GM18511 (cell line): Measurements from ENCODE around the gene ASL.
"Not testable (repeated sequence)": the region's sequence is repeated elsewhere in the genome, so short reads cannot be mapped to it uniquely, and the experiment has no call there.

ENCODE experiments used
- ATAC-seq: cut with Tn5 transposase; IDR thresholded peaks from one replicate; pipeline ENCODE4 v1.9.1; 2021; ENCODE audit warnings: mild to moderate bottlenecking, moderate library complexity; ENCODE audit not compliant: unreplicated experiment

Gene ASL

DNA sequence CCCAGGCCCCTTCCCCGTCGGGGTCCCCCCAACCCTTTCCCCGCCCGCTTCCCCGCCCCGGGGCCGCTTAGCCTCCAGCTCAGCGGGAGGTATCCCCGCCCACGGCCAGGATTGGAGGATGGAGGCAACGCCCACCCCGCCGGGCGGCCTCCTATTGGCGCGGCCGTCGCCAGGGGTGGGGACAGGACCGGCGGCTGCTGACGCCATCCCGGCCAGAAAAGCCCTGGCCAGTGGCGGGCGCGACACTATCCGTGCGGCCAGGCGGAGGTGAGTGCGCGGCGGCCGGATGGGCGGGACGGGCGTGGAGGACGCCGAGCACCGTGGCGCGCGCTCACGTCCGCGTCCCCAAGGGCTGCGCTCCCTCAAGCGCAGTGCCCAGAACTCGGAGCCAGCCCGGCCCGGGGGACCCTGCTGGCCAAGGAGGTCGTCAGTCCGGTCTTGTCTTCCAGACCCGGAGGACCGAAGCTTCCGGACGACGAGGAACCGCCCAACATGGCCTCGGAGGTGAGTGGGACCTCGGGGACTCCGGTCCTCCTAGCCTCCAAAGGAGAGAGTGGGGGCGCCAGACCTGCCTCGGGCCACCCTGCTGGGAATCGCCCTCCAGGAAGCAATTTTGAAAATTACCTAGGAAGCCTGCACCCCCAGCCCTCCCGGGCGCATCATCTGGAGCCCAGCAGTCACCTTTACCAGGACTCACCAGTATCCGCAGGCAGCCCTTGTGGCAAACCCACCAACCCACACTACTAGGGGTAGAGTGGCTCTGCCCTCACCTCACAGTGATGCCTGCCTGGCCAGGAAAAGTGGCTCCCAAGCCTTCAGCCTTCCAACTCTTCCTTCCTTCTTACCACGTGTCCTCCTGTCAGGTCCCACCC is at the start of gene ASL:
Gene ASL, plus strand, starts transcription at position 230 of the 872 bp plus-strand sequence. Its CDS starts 263 bp downstream, at position 493.
- ATAC-seq: peak; percentile 98

DNA sequence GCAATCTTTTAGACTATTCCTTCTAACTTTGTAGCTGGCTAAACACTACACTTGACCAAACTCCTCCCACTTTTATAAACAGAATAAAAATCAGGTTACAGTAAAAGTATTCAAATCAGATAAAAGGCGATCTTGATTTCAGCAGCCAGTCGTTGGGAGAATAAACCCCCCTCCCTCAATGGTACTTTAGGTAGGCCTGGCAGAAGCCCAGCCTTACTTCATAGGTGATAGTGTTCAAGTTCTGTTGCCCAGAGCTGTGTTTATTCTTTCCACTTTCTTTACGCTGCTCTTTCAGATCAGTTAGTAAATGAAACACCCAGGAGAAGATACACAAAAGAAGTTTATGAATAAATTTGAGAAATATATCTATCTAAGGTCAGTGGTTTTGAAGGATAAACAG is 47.3 kb upstream of the ASL start:
- ATAC-seq: not testable (repeated sequence)

DNA sequence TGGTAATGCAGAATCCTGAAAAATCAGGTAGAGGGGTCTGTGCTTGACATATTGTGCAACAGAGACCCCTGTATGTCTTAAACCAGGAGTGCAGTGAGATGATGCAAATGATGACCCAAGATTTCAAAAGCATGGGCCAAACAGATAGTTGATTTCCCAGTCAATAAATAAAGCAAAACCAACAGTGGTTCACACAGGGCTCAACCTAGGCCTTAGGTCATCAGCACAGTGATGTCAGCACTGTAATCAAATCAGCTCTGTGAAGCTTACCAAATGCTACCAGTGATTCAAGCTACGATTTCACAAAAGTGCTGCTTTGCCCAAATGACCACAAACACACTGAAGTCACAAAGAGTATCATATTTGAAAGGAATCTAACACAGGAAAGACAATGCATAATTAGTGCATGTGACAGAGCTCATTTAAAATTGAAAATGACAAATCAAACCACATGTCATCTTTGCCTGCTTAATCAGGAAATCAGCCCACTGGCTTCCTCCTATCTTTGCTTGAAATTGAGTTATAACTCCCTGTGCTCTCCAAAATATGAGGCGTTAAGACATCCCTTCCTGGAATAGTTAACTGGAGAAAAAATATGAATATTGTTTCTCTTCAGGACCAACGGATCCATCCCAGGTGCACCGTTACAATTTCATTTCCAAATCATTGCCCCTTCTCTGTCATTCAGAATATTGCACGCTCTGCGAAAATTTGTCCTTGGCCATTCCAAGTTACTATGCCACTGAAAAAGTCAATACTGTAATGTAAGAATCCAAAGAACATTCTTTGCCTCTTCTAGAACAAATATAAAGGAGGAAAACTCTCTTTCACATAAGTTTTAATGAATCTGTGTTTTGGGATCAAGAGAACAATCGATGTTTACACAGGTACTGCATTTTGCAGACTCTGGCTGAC is 41.9 kb upstream of the ASL start:
- ATAC-seq: no peak

GRCh38 chr7:66034436-66035010 is 41.1 kb upstream of the ASL start:
- ATAC-seq: not testable (repeated sequence)

GRCh38 chr7:66036382-66036781 is 39.2 kb upstream of the ASL start:
- no peak for ATAC-seq

DNA sequence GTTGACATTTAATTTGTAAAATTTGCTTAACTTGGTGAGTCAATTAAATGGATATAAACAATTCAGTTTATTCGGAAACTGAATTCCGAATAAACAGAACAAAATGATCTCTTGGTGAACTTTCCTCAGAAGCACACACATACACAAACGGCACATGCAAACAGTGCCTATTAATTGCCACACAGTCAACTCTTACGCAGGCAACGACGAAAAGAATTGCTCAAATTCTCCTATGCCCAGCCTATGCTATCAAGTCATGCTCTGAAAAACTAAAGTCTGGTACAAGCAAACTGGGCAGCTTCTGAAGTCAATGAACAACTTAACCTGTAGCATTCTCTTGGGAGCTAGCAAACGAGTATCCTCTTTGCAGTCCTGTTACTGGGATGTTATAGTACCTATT is 38.8 kb upstream of the ASL start:
- ATAC-seq: no peak

DNA sequence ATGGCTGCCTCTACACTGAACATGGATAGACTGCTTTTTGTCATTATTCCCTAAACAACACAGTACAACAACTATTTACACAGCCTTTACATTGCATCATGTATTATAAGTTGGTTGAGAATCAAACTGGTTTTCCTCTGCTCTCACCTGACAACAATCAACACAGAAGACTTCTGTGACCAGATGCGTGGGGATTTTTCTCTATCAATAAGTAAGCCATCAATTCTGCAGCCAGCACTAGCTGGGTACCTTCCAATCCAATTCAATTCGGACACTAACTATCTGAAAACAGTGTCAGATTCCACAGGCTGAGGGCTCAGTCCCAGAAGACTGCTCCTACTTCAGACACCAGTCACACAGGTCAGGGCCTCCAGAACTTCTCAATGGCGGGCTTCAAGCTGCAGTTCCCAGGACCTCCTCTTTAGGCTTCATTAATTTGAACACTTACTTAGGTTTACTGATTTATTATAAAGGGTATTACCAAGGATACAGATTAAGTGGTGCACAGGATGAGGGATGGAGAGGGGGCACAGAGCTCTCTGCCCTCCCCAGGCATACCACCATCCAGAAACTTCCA is 36.4 kb upstream of the ASL start:
- ATAC-seq: peak; percentile 68

DNA sequence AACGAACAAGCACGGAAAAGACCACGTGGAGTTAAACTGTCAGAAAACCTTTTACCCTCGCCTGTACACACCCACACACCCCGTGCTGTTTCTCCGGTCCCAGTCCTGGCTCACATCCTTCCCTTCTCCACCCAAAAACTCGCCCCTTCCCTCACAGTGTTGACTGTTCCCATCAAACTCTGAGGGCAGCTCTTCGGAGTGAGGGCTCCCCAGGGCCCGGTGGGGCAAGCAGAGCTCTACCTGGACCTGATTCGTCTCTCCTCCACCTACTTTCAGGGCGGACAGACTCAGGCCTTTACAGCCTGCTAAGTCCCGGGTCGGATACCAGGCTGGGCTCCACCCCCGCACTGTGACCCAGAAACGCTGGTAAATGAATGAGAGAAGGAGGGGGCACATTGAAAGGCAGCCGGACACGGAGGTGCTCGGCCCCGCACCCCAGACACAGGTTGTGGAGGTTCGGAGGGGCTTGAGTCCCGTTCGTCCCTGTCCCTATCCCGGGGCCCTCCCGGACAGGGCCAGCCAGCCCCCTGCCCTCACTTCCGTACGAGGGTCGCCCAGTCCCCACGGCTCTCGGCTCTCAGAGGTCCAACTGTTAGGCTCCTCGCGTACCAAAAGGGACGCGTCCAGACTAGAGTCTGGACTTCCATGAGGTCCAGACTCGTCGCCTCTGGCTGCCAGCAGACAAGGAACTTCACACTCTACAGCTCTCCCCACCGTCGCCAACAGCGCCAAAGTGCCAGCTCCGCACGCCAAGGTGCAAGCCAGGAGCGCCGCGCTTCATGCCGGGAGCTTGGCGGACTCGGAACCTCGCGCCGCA is 31.7 kb upstream of the ASL start:
- peak; percentile 62 for ATAC-seq

- ATAC-seq: not testable (repeated sequence)
Measured at GRCh38 chr7:66044498-66044854, 31.1 kb upstream of the ASL start.

GRCh38 chr7:66047426-66047825 is 28.2 kb upstream of the ASL start:
- no peak for ATAC-seq

- not testable (repeated sequence) for ATAC-seq
Measured at GRCh38 chr7:66049886-66050285, 25.7 kb upstream of the ASL start.

- ATAC-seq: no peak
Measured at GRCh38 chr7:66050337-66050957, 25.2 kb upstream of the ASL start.

- ATAC-seq: no peak
Measured at GRCh38 chr7:66050990-66051448, 24.6 kb upstream of the ASL start.

DNA sequence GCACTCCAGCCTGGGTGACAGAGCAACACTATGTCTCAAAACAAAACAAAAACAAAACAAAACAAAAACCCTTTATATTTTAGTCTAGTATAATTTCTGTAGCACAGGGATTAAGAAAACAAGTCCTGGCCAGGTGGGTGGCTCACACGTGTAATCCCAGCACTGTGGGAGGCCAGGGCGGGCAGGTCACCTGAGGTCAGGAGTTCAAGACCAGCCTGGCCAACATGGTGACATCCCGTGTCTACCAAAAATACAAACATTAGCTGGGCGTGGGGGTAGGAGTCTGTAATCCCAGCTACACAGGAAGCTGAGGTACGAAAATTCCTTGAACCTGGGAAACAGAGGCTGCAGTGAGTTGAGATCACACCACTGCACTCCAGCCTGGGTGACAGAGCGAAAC is 23.2 kb upstream of the ASL start:
- no peak for ATAC-seq

- no peak for ATAC-seq
Measured at GRCh38 chr7:66054063-66054462, 21.6 kb upstream of the ASL start.

- peak; percentile 83 for ATAC-seq
Measured at GRCh38 chr7:66055321-66055956, 20.2 kb upstream of the ASL start.

DNA sequence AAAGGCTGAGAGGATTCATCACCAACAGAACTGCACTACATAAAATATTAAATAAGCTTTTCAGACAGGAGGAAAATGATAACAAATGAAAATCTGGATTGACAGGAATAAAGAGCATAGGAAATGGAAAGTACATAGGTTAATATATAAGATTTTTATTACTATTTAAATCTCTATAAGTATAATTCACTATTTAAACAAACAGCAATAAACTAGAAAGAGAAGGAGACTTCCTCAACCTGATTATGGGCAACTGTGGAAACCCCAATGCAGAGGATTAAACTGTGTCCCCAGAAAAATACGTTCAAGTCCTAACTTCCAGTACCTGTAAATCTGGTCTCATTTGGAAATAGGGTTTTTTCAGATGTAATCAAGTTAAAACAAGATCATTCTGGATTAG is 14.8 kb upstream of the ASL start:
- ATAC-seq: no peak

GRCh38 chr7:66069732-66070131 is 5.9 kb upstream of the ASL start:
- no peak for ATAC-seq

GRCh38 chr7:66070222-66070621 is 5.4 kb upstream of the ASL start:
- ATAC-seq: no peak
